ENCODE results near the gene GABBR1. TPM values are rescaled to one million over a fixed set of nuclear protein-coding genes. Genes with fewer than 3 reads are reported as not detected.

GABBR1 gene
- total RNA-seq, 1 experiment from 2014 or later, result 146 TPM

GRCh38 chr6:29620630-29621029 lies 12.4 kb downstream of the GABBR1 start:
- no CpG with 5 or more reads among the region's 4 CpGs for WGBS (ENCODE audit: extremely low coverage, insufficient read length, low lambda C conversion rate)
- Histone ChIP-seq H3K18ac (ENCODE audit: insufficient read length, low read depth, low read length) (no peak overlapping the region), H3K56ac (ENCODE audit: insufficient read length, low read depth, low read length) (no peak overlapping the region), H3K23me2 (ENCODE audit: insufficient read length, low read depth, low read length, poor library complexity, severe bottlenecking) (peaks cover 3% of the 10 kb centered on the region), H3K79me2 (ENCODE audit: insufficient read depth, low read length) (no peaks in the 10 kb centered on the region; the same call in 1 of the 2 replicates), H3K9me3 (ENCODE audit: control insufficient read depth, low read depth, low read length) (no peaks in the 10 kb centered on the region), H4K8ac (replicated peaks; ENCODE audit: insufficient read length, low read depth, low read length) (no peak overlapping the region), H3K4ac (ENCODE audit: low read depth, low read length) (no peak overlapping the region), H3K27ac (ENCODE audit: insufficient read length, low read depth, low read length) (no peak overlapping the region), H2AK5ac (ENCODE audit: insufficient read length, low read length) (no peak overlapping the region), H3K4me1 (ENCODE audit: insufficient read depth, low read length) (peaks cover 16% of the 10 kb centered on the region; the same call in 1 of the 2 replicates), H2AFZ (ENCODE audit: low read length) (no peak overlapping the region), H3K4me2 (ENCODE audit: insufficient read depth, insufficient read length, low read length) (no peak overlapping the region), H3K23ac (ENCODE audit: insufficient read length, low read depth, low read length) (no peak overlapping the region), H3K27me3 (ENCODE audit: insufficient read depth, low read length) (no peaks in the 10 kb centered on the region), H3T11ph (ENCODE audit: low read length) (no peak overlapping the region), H3K9ac (ENCODE audit: extremely low read depth, insufficient read length, low read length) (no peak overlapping the region), H2BK5ac (ENCODE audit: insufficient read length, low read length) (no peak overlapping the region), H4K20me1 (ENCODE audit: control insufficient read depth, insufficient read depth, insufficient read length) (no peaks in the 10 kb centered on the region), H3K79me1 (ENCODE audit: insufficient read depth, low read depth, low read length, poor library complexity, severe bottlenecking) (no peaks in the 10 kb centered on the region), H2BK20ac (ENCODE audit: low read depth, low read length, poor library complexity, severe bottlenecking) (no peak overlapping the region), H2BK15ac (ENCODE audit: low read depth, low read length) (no peak overlapping the region), H3K14ac (ENCODE audit: insufficient read depth, low read length) (no peak overlapping the region), H2BK12ac (ENCODE audit: insufficient read length, low read depth, low read length) (no peak overlapping the region), H2BK120ac (ENCODE audit: low read depth, low read length, poor library complexity, severe bottlenecking) (no peak overlapping the region), H4K91ac (ENCODE audit: insufficient read length, low read depth, low read length) (no peak overlapping the region), H4K5ac (ENCODE audit: insufficient read length, low read depth, low read length) (no peak overlapping the region)
- peak overlapping the region in 1 of 3 experiments; percentile 87; a peak in 1 of 7 replicates for H3K27ac Mint-ChIP-seq
- DNase-seq, result no peak
- peaks cover 37 to 55% of the 10 kb centered on the region in 2 experiments for H3K4me1 Mint-ChIP-seq
- no peaks in the 10 kb centered on the region for H3K27me3 Mint-ChIP-seq (ENCODE audit: low read depth)
- H3K9me3 Mint-ChIP-seq, result no peaks in the 10 kb centered on the region
- H3K36me3 Mint-ChIP-seq (ENCODE audit: insufficient read depth in 1 of 3, low read depth in 3 of 3), result peaks cover 62 to 89% (median 67%) of the 10 kb centered on the region in 3 experiments
- TF ChIP-seq CTCF (conservative IDR thresholded peaks at IDR 0.05), result no peak
- H3K4me3 Mint-ChIP-seq, result no peak overlapping the region
